ENCODE results near the gene ZCWPW1.

DNA sequence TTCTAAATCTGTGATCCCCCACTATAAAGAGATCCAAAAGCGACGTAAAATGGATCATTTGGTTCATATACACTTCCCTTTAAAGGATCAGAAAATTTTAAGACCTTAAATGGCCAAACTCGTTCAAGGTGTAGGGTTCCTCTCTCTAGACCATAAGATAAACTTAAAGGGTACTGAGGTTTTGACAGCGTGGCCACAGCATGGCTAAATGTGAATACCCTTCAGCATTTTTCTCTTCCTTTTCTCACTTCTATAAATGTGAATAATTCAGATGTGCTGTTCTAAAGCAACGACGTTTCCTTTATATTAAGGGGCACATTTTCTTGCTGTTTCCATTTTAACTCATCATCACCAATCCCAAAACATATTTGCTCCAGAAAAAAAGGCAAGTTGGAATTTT is 5.2 kb downstream of the ZCWPW1 start:
- TF ChIP-seq ASH2L (IDR thresholded peaks at IDR 0.05; ENCODE audit: low read length), result no peak
- TF ChIP-seq YY1 (IDR thresholded peaks at IDR 0.05; ENCODE audit: low read depth, low read length), result no peak
- no peak for TF ChIP-seq KDM1A (IDR thresholded peaks at IDR 0.05; ENCODE audit: borderline replicate concordance, low read length)
- no peak for TF ChIP-seq CTCF (IDR thresholded peaks at IDR 0.05; ENCODE audit: control extremely low read depth in 1 of 3, insufficient read depth in 1 of 3, low read depth in 1 of 3, low read length in 3 of 3)
- TF ChIP-seq HDAC2 (IDR thresholded peaks at IDR 0.05; ENCODE audit: borderline replicate concordance in 1 of 2, low read depth in 2 of 2, low read length in 2 of 2), result no peak
- TF ChIP-seq RAD21 (IDR thresholded peaks at IDR 0.05 in 1 of 2, conservative IDR thresholded peaks at IDR 0.05 in 1 of 2; ENCODE audit: low read depth in 2 of 2, low read length in 2 of 2), result no peak
- TF ChIP-seq POLR2AphosphoS5 (IDR thresholded peaks at IDR 0.05; ENCODE audit: low read depth, low read length), result no peak
- TF ChIP-seq MAX (IDR thresholded peaks at IDR 0.05), result no peak
- TF ChIP-seq CREB1 (IDR thresholded peaks at IDR 0.05), result no peak
- no peak for TF ChIP-seq NRF1 (IDR thresholded peaks at IDR 0.05; ENCODE audit: low read depth, low read length)
- no peak for TF ChIP-seq CHD1 (IDR thresholded peaks at IDR 0.05; ENCODE audit: low read depth, low read length)
- TF ChIP-seq TBP (IDR thresholded peaks at IDR 0.05; ENCODE audit: low read depth, low read length), result no peak
- TF ChIP-seq SP4 (IDR thresholded peaks at IDR 0.05; ENCODE audit: low read length), result no peak
- TF ChIP-seq TEAD4 (IDR thresholded peaks at IDR 0.05; ENCODE audit: low read depth, low read length), result no peak
